Uterus (tissue), 2 donors: ENCODE data around the gene TNFRSF6B.

ENCODE experiments used
- CTCF ChIP-seq, 4 experiments: fragments of 200-600 bp in 2 of 4; fragments of 450-650 bp in 2 of 4; sonication (generic) in 2 of 4; IDR thresholded peaks; one replicate each; pipeline ENCODE4 v1.5.1; 2016 to 2019; ENCODE audit warnings: antibody characterized with exemption in 4 of 4, mild to moderate bottlenecking in 2 of 4, moderate library complexity in 1 of 4
- POLR2A ChIP-seq, 2 donors: fragments of 450-650 bp; IDR thresholded peaks; one replicate each; pipeline ENCODE4 v1.6.1; 2016; ENCODE audit warnings: antibody characterized with exemption in 2 of 2, mild to moderate bottlenecking in 1 of 2, moderate library complexity in 1 of 2

GRCh38 chr20:63701051-63701328 lies 4.5 kb downstream of the TNFRSF6B start:
- TF ChIP-seq CTCF (IDR thresholded peaks at IDR 0.05) = no peak
- TF ChIP-seq POLR2A (IDR thresholded peaks at IDR 0.05) = no peak
